Ishikawa (cell line): ENCODE results near the gene CFAP46.
A peak's percentile ranks its signal among the peaks of the same experiment; 100 is the strongest.

ENCODE experiments used
- CEBPB ChIP-seq: IDR thresholded peaks from 2 replicates; pipeline ENCODE4 v1.6.1; 2012
- CREB1 ChIP-seq: IDR thresholded peaks from 2 replicates; pipeline ENCODE4 v1.6.1; 2012; ENCODE audit warnings: low read depth
- EGR1 ChIP-seq: IDR thresholded peaks from 2 replicates; pipeline ENCODE4 v1.6.1; 2012
- EP300 ChIP-seq: IDR thresholded peaks from 2 replicates; pipeline ENCODE4 v1.6.1; 2012; ENCODE audit warnings: borderline replicate concordance
- FOXM1 ChIP-seq: IDR thresholded peaks from 2 replicates; pipeline ENCODE4 v1.6.1; 2012; ENCODE audit warnings: low read depth, borderline replicate concordance
- MAX ChIP-seq: IDR thresholded peaks from 2 replicates; pipeline ENCODE4 v1.6.1; 2012
- NFIC ChIP-seq: IDR thresholded peaks from 2 replicates; pipeline ENCODE4 v1.6.1; 2012
- RAD21 ChIP-seq: IDR thresholded peaks from 2 replicates; pipeline ENCODE4 v1.6.1; 2012; ENCODE audit warnings: low read depth
- REST ChIP-seq: IDR thresholded peaks from 2 replicates; pipeline ENCODE4 v1.6.1; 2012; ENCODE audit warnings: low read depth, mild to moderate bottlenecking
- TAF1 ChIP-seq: IDR thresholded peaks from 2 replicates; pipeline ENCODE4 v1.6.1; 2012; ENCODE audit warnings: low read depth, mild to moderate bottlenecking
- TCF12 ChIP-seq: IDR thresholded peaks from 2 replicates; pipeline ENCODE4 v1.6.1; 2012; ENCODE audit warnings: low read depth
- TEAD4 ChIP-seq: IDR thresholded peaks from 2 replicates; pipeline ENCODE4 v1.6.1; 2012
- USF1 ChIP-seq: IDR thresholded peaks from 2 replicates; pipeline ENCODE4 v1.6.1; 2012
- YY1 ChIP-seq: IDR thresholded peaks from 2 replicates; pipeline ENCODE4 v1.6.1; 2012; ENCODE audit warnings: low read depth
- ZBTB7A ChIP-seq: IDR thresholded peaks from 2 replicates; pipeline ENCODE4 v1.6.1; 2012; ENCODE audit warnings: low read depth

The CFAP46 gene

GRCh38 chr10:132961787-132962622 lies 19.6 kb upstream of the CFAP46 start:
- TF ChIP-seq MAX (peak; percentile 40; the same call in 1 of the 2 replicates), CREB1 (no peak), TAF1 (0 out of 2 replicates have a peak, but pooled peaks have one; percentile 24)

GRCh38 chr10:132961420-132961786 lies 19.0 kb upstream of the CFAP46 start:
- TF ChIP-seq ZBTB7A = no peak
- no peak for TF ChIP-seq YY1
- no peak for TF ChIP-seq EGR1
- no peak for TF ChIP-seq REST
- no peak for TF ChIP-seq MAX

- no peak for TF ChIP-seq RAD21
- no peak for TF ChIP-seq CREB1
- no peak for TF ChIP-seq USF1
- no peak for TF ChIP-seq NFIC
- no peak for TF ChIP-seq YY1
- no peak for TF ChIP-seq MAX
- no peak for TF ChIP-seq TEAD4
- TF ChIP-seq FOXM1 = no peak
- TF ChIP-seq ZBTB7A = no peak
- TF ChIP-seq EP300 = no peak
- no peak for TF ChIP-seq EGR1
- TF ChIP-seq TCF12 = no peak
- TF ChIP-seq REST = no peak
- TF ChIP-seq TAF1 = no peak
- no peak for TF ChIP-seq CEBPB
Observed at GRCh38 chr10:132960631-132961419, 18.5 kb upstream of the CFAP46 start.

GRCh38 chr10:132960071-132960472 lies 17.7 kb upstream of the CFAP46 start:
- no peak for TF ChIP-seq EGR1

GRCh38 chr10:132959559-132959961 lies 17.2 kb upstream of the CFAP46 start:
- TF ChIP-seq NFIC (no peak), EP300 (no peak), MAX (no peak), REST (no peak), RAD21 (no peak), EGR1 (no peak), YY1 (no peak), CEBPB (no peak), TEAD4 (no peak)
